Osteoblast (primary cell): ENCODE measurements around the gene FAIM2. TPM values are rescaled to one million over a fixed set of nuclear protein-coding genes. Genes with fewer than 3 reads are reported as not detected.

Source experiments
- DNase-seq: peaks from one replicate; pipeline ENCODE4 v3.0.0; 2011; ENCODE audit warnings: low spot score, mixed read lengths; ENCODE audit not compliant: insufficient read length; ENCODE audit errors: missing footprints
- H2AFZ ChIP-seq: 2 replicates; pipeline ENCODE4 v1.6.0; 2011; ENCODE audit warnings: mild to moderate bottlenecking, low read length
- H3K27ac ChIP-seq: 2 replicates; pipeline ENCODE4 v1.5.1; 2011; ENCODE audit warnings: mild to moderate bottlenecking, low read depth, low read length, moderate library complexity
- H3K27me3 ChIP-seq: 2 replicates; pipeline ENCODE4 v1.6.0; 2012; ENCODE audit warnings: mild to moderate bottlenecking, control low read depth, inconsistent platforms, low read length, moderate library complexity; ENCODE audit not compliant: insufficient read depth
- H3K36me3 ChIP-seq: 2 replicates; pipeline ENCODE4 v1.5.1; 2011; ENCODE audit warnings: mild to moderate bottlenecking, low read length, control low read depth, moderate library complexity; ENCODE audit not compliant: insufficient read depth
- H3K4me1 ChIP-seq: 2 replicates; pipeline ENCODE4 v1.5.1; 2011; ENCODE audit warnings: mild to moderate bottlenecking, low read length, control low read depth, moderate library complexity; ENCODE audit not compliant: insufficient read depth
- H3K4me2 ChIP-seq: 2 replicates; pipeline ENCODE4 v1.6.0; 2011; ENCODE audit warnings: mild to moderate bottlenecking, low read length; ENCODE audit not compliant: insufficient read depth
- H3K4me3 ChIP-seq: fragments of 200-600 bp; sonication (generic); 3 replicates; pipeline ENCODE4 v1.5.1; 2012; ENCODE audit warnings: mild to moderate bottlenecking, low read length, inconsistent platforms; ENCODE audit not compliant: insufficient read depth
- H3K79me2 ChIP-seq: 2 replicates; pipeline ENCODE4 v1.6.0; 2012; ENCODE audit warnings: mild to moderate bottlenecking, low read length, control low read depth, inconsistent platforms; ENCODE audit not compliant: insufficient read depth
- H3K9me3 ChIP-seq: 2 replicates; pipeline ENCODE4 v1.5.1; 2011; ENCODE audit warnings: low read depth, low read length, control low read depth
- H4K20me1 ChIP-seq: 2 replicates; pipeline ENCODE4 v1.6.0; 2012; ENCODE audit warnings: mild to moderate bottlenecking, low read length, control low read depth; ENCODE audit not compliant: insufficient read depth
- total RNA-seq: library from RNA; depleted of rRNA; stranded (reverse); fragments of >200 nt; gene quantifications from 2 replicates; pipeline ENCODE4 v1.2.3, GENCODE V29; 2012
- TF ChIP-seq, protein P1 (sequence below): IDR thresholded peaks from 2 replicates; pipeline ENCODE4 v1.5.1; 2011; ENCODE audit warnings: mild to moderate bottlenecking, low read depth, low read length, moderate library complexity; ENCODE audit errors: extremely low read depth

FAIM2 gene
- total RNA-seq, 1 donor, result 1.4 TPM

DNA sequence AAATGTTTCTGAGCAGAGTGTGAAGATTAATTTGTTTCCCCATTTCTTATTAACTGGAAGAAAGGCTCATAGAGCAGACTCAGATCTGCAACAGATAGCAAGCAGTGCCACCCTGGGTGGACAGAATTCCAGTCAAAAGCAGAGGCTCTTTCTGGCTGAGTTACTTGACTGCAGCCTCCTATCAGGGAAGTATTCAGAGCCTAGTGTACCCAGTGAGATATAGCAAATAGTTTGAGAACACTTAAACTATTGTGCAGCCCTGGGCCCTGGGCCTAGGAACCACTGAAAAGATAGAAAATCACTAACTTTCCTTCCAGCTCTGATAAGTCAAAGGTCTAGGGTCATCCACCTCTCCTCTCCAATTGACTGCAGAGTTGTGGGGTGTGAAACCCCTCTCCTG is 35.6 kb upstream of the FAIM2 start:
- Histone ChIP-seq H3K27ac (no peak overlapping the region), H3K4me1 (no peaks in the 10 kb centered on the region), H3K4me3 (no peak overlapping the region), H3K27me3 (no peaks in the 10 kb centered on the region), H2AFZ (no peak overlapping the region), H3K4me2 (no peak overlapping the region), H4K20me1 (no peaks in the 10 kb centered on the region), H3K9me3 (no peaks in the 10 kb centered on the region), H3K79me2 (no peaks in the 10 kb centered on the region), H3K36me3 (no peaks in the 10 kb centered on the region)
- DNase-seq, result no peak
- TF ChIP-seq, protein P1, sequence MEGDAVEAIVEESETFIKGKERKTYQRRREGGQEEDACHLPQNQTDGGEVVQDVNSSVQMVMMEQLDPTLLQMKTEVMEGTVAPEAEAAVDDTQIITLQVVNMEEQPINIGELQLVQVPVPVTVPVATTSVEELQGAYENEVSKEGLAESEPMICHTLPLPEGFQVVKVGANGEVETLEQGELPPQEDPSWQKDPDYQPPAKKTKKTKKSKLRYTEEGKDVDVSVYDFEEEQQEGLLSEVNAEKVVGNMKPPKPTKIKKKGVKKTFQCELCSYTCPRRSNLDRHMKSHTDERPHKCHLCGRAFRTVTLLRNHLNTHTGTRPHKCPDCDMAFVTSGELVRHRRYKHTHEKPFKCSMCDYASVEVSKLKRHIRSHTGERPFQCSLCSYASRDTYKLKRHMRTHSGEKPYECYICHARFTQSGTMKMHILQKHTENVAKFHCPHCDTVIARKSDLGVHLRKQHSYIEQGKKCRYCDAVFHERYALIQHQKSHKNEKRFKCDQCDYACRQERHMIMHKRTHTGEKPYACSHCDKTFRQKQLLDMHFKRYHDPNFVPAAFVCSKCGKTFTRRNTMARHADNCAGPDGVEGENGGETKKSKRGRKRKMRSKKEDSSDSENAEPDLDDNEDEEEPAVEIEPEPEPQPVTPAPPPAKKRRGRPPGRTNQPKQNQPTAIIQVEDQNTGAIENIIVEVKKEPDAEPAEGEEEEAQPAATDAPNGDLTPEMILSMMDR, result no peak

DNA sequence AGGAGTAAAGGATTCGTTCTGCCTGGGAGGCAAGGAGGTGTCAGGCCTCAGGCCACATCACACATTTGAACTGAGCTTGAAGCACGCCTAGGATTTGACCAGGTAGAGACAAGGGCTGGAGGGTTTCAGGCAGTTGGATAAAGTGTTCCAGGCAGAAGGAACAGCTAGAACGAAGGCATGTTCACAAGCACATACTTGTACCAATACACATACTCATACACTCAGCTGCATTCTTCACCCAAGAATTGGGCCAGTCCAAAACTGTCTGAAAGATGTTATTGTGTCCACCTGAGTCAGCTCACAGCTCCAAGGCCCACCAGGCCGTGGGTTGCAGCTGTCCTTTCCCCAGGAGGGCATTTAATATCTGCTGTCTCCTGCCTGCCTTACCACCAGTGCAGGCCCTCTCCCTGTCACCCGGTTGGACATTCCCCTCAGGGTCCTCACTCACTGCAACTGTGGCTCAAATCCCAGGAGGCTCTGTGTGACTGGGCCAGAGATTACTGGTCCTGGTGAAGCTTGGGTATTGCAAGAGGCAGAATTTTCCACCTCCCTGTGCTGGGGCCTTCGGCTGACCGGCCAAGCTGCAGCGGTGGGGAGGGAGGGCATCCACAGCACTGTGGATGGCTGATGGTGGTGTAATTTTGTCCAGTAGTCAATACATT is 34.1 kb upstream of the FAIM2 start:
- no peaks in the 10 kb centered on the region for H4K20me1 ChIP-seq

DNA sequence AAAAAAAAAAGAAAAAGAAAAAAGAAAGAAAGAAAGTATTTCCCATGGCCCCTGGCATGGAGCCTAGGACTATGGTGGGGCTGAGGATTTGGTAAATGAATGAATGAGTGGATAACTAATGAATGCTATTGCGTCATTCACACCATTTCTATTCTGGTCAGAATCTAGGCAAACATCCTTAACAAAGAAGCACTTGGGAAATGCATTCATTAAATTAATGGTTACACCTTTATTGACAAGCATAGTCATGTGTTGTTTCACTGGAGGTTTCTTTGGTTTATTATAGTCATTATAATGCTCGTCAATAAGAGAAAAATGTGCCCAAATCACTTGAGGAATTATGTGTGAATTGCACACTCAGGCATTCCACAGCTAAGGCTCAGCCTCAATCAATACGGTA is 33.2 kb upstream of the FAIM2 start:
- no peaks in the 10 kb centered on the region for H3K9me3 ChIP-seq
- no peak for DNase-seq
- H4K20me1 ChIP-seq, result no peaks in the 10 kb centered on the region
- H3K27me3 ChIP-seq, result no peaks in the 10 kb centered on the region
- no peak overlapping the region for H3K4me3 ChIP-seq
- no peaks in the 10 kb centered on the region for H3K4me1 ChIP-seq
- H3K36me3 ChIP-seq, result no peaks in the 10 kb centered on the region
- TF ChIP-seq, protein P1, result no peak
- no peak overlapping the region for H3K27ac ChIP-seq
- no peak overlapping the region for H3K4me2 ChIP-seq
- no peak overlapping the region for H2AFZ ChIP-seq
- no peaks in the 10 kb centered on the region for H3K79me2 ChIP-seq

More for the DNA sequence above, 34.1 kb upstream of the FAIM2 start:
- TF ChIP-seq, protein P1, result no peak
- Histone ChIP-seq H3K4me1 (no peaks in the 10 kb centered on the region), H3K4me3 (no peak overlapping the region), H3K4me2 (no peak overlapping the region), H3K79me2 (no peaks in the 10 kb centered on the region), H3K27me3 (no peaks in the 10 kb centered on the region), H3K27ac (no peak overlapping the region), H3K36me3 (no peaks in the 10 kb centered on the region), H2AFZ (no peak overlapping the region), H3K9me3 (no peaks in the 10 kb centered on the region)
- peak; percentile 19 for DNase-seq

DNA sequence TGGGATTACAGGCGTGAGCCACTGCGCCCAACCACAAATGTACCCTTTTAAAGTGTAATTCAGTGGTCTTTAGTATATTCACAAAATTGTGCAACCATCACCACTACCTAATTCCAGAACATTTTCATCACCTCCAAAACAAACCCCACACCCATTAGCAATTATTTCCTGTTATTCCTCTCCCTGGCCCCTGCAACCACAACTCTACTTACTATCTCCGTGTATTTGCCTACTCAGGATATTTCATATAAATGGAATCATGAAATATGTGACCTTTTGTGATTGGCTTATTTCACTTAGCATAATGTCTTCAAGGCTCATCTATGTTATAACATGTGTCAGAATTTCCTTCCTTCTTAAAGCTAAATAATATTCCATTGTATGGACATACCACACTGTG is 30.8 kb upstream of the FAIM2 start:
- Histone ChIP-seq H2AFZ (no peak overlapping the region), H4K20me1 (no peaks in the 10 kb centered on the region), H3K36me3 (no peaks in the 10 kb centered on the region), H3K27me3 (no peaks in the 10 kb centered on the region), H3K79me2 (no peaks in the 10 kb centered on the region), H3K4me1 (peaks cover 8% of the 10 kb centered on the region), H3K4me3 (no peak overlapping the region), H3K9me3 (no peaks in the 10 kb centered on the region), H3K27ac (no peak overlapping the region), H3K4me2 (no peak overlapping the region)
- TF ChIP-seq, protein P1, result no peak
- DNase-seq, result no peak
